Measurements from ENCODE around the gene MOB3B.

The MOB3B gene

DNA sequence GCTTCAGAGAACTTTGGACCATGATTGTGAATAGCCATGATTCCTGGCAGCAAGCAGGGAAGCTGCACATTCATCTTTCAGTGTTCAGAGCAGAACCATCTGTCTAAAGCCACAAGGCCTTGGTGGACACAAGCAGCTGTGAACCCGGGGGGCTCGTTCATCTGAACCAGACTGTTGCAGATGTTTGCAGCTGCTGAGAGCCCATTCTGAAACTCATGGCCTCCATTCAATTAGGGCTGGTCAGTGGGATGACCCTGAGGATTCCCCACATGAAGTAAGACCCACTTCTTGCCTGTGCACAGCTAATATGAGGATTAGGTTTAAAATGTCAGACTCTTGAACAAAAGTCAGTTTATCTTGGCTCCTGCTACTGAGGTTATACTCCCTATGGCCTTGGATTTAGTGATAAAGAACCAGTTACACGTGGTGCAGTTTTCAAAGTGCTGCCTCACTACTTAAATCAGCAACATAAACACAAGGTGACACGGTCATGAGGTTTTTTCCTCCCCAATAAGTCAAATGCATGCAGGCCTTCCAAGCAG lies 115.3 kb downstream of the MOB3B start:
- DNase-seq = no peak

GRCh38 chr9:27413511-27414219 lies 115.9 kb downstream of the MOB3B start:
- DNase-seq = no peak

GRCh38 chr9:27412963-27413362 lies 116.7 kb downstream of the MOB3B start:
- DNase-seq = no peak

- no peak for DNase-seq
These were observed 117.5 kb downstream of the MOB3B start for GRCh38 chr9:27412081-27412480.

GRCh38 chr9:27408482-27408881 lies 121.1 kb downstream of the MOB3B start:
- no peak for DNase-seq

DNA sequence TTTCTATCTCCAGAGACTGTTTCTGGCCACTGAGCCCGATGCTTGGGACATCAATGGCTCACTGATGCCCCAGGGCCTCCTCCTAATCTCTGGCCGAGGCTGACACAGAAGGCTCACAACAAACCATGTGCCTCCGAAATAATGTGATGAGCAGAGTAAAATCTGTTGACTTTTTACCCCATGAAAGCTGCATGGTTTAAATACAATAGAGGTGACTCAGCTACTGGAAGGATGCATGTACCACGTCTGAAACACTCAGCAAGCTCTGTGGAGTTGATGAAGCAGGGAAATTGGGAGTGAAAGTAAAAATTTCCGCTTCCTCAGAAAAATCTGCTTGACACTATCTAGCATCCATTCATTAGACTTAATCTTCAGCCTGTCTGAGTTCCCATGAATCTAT lies 121.6 kb downstream of the MOB3B start:
- no peak for DNase-seq

GRCh38 chr9:27407491-27407890 lies 122.1 kb downstream of the MOB3B start:
- no peak for DNase-seq

- DNase-seq = no peak
These were observed 125.0 kb downstream of the MOB3B start for GRCh38 chr9:27404661-27405060.

DNA sequence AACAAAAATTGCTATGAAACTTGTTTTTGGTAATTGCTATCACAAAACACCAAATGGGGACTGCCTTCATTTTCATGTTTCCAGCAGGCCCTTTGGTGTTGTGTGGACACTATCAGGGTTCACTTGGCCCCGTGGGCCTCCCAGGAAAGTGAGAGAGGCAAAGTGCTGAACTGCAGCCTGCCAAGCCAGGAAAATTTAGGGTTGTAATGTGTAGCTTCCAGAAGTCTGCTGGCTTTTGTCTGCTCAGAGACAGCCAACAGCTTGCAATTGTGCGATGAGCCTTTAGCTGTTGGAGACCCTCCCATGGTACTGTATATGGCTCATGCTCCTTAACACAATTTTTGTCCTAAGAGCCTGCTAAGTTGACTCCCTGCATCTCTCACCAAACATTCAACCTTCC lies 127.0 kb downstream of the MOB3B start:
- DNase-seq = no peak

DNA sequence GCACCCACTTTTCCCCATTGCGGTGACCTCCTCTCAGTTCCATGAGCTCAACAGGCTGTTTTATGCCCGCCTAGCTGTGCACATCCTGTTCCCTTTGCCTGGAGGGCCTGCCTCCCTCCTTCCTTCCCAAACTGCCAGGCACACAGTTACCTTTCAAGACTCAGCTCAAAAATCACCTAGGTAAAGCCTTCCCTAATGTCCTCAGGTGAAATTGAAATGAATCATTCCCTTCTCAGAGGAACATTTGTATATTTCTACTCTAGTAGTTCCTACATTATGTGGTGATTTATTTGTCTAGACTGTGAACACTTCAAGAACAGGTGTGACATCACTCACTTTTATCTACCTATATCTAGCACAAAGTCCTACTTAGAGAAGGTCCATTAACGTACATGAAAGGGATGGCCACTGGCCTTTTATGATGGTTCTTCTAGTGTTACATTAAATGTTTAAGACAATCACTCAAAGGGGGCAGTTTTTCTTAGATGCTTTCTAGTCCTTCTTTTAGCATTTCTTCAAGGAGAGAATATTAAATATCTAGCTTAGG lies 129.2 kb downstream of the MOB3B start:
- DNase-seq = no peak

DNA sequence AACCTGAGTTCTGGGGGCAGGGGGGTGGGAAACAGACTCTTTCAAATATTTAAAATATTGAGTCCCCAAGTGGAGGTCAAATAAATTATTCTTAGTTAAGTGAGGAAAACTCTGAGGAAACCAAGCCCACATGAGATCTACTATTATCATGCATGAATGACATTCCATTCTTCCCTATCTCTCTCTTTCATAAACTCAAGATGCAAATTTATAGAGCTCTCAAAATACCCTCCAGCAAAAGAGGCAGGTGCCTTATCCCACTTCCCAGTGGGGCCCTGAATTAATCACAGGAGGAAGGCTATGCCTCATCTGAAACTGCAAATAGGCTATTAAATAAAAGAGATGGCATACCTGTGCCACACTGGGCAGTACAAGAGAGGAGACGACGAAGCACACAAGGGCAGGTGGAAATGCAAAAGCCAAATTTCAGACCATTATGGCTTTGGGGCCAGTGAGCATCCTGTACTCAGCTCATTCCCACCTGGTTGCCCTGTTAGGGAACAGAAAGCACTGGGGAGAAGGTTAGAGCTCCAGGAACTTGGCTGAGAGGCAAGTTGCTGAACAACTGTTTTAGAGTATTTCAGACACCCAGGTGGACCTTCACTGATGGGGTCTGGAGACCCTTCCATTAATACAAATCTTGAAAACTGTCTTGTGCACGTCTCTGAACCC lies 130.5 kb downstream of the MOB3B start:
- DNase-seq = no peak

GRCh38 chr9:27396495-27396894 lies 133.1 kb downstream of the MOB3B start:
- DNase-seq = no peak

GRCh38 chr9:27395484-27395921 lies 134.1 kb downstream of the MOB3B start:
- no peak for DNase-seq

GRCh38 chr9:27394826-27395201 lies 134.8 kb downstream of the MOB3B start:
- no peak for DNase-seq

- DNase-seq = no peak
These were observed 135.3 kb downstream of the MOB3B start for GRCh38 chr9:27394154-27394825.

- no peak for DNase-seq
These were observed 136.4 kb downstream of the MOB3B start for GRCh38 chr9:27393054-27393846.

GRCh38 chr9:27392451-27392850 lies 137.2 kb downstream of the MOB3B start:
- DNase-seq = no peak

DNA sequence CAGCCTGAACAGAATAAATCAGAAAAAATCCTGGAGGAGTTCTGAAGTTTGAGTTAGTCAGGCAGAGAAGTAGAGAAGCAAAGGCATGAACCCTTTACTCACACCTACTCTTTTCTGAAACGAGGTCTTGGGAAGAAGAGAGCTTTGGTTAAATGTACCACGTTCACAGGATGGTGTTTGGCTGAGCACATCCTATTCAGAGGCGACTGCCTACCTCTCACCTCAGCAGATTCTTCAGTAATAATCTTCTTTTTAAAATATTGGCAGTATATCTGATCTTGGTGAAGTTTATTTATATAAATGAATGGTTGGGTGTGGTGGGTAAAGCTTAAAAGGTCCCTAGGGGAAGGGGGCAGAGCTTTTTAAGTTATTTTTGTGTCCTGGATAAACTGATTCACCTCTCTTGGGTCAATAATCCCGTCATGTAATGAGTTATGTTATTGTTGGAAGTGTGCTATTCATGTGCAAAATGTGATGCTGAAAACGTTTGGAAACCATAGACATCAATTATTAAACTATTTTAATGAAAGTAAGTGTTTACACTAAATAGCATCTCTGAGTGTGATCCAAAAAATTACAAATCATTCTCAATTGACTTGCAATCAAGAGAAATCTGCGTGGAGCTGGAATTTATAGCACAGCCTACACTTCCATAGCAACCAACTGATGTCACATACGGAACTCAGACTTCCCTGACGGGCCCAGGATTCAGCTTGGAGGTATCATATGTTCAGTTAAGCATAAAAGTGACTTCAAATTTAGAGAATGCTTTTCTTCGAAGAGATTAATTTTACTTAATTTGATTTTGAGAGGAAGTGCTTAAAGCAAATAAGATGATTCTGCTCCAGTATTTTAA lies 138.3 kb downstream of the MOB3B start:
- no peak for DNase-seq

GRCh38 chr9:27388150-27388549 lies 141.5 kb downstream of the MOB3B start:
- DNase-seq = no peak

DNA sequence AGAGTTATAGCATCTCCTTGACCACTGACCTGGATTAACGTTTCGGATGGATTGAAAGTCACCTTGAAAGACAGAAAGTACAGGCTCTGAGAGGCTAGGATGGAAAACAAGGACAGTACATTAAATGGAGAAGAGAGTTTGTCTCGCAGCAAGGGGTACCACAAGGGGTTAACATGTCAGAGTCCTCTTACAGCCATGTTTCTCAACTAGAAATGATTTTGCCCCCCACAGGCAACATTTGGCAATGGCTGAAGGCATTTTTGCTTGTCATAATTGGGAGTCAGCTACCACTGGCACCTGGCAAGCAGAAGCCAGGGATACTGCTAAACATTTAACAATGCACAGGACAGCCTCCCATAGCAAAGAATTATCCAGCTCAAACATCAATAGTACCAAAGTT lies 141.9 kb downstream of the MOB3B start:
- no peak for DNase-seq

DNA sequence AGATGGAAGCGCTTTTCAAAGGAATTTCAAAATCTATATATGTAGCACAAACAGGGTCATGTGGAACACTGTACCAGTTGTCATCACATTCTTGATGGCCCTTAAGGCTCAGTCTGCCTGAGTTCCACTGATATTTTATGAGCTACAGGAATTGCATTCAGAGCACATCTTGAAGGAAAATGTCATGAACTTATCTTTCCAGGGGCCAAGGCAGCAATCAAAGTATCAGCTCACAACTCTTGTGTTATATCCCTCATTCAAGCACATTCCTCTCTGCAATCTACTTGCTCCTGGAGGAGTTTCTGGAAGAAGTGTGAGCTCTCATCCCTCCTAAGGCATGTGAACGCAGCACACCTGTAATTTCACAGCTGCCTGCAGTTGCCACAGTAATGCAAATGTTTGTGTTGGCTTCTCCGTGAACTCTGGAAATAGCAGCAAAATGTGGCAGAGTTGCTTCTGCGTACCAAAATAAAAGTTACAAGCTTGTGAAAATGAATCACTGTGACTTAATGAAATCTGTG lies 143.0 kb downstream of the MOB3B start:
- DNase-seq = no peak

Measured in NCI-H1105 treated with DMSO at 0.1 percent for 48 hours (cell line).